Loucy (cell line): ENCODE measurements around the gene DHRS4.
"Not testable (repeated sequence)": the region's sequence is repeated elsewhere in the genome, so short reads cannot be mapped to it uniquely, and the experiment has no call there.

Source experiments
- EZH2phosphoT487 ChIP-seq: fragments of 200-600 bp; IDR thresholded peaks from 2 replicates; pipeline ENCODE4 v1.6.1; 2018; ENCODE audit warnings: antibody characterized with exemption, mild to moderate bottlenecking, moderate library complexity, borderline replicate concordance
- TF ChIP-seq, protein P1 (sequence below): fragments of 200-600 bp; sonication (generic); conservative IDR thresholded peaks from 2 replicates; pipeline ENCODE4 v1.5.1; 2014; ENCODE audit warnings: mild to moderate bottlenecking, antibody characterized with exemption, low read length

DNA sequence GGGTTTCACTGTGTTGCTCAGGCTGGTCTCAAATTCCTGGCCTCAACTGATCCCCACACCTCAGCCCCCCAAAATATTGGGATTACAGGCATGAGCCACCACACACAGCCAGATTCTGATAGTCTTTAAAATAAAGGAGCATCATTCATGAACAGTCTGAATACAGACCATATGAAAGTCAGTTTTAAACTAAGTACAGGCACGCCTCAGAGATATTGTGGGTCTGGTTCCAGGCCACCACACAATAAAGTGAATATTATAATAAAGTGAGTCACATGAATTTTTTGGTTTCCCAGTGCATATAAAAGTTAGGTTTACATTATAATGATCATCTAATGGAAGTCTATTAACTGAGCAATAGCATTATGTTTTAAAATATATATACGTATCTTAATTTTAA lies 43.3 kb downstream of the DHRS4 start:
- TF ChIP-seq, protein P1, sequence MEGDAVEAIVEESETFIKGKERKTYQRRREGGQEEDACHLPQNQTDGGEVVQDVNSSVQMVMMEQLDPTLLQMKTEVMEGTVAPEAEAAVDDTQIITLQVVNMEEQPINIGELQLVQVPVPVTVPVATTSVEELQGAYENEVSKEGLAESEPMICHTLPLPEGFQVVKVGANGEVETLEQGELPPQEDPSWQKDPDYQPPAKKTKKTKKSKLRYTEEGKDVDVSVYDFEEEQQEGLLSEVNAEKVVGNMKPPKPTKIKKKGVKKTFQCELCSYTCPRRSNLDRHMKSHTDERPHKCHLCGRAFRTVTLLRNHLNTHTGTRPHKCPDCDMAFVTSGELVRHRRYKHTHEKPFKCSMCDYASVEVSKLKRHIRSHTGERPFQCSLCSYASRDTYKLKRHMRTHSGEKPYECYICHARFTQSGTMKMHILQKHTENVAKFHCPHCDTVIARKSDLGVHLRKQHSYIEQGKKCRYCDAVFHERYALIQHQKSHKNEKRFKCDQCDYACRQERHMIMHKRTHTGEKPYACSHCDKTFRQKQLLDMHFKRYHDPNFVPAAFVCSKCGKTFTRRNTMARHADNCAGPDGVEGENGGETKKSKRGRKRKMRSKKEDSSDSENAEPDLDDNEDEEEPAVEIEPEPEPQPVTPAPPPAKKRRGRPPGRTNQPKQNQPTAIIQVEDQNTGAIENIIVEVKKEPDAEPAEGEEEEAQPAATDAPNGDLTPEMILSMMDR: not testable (repeated sequence)
- not testable (repeated sequence) for TF ChIP-seq EZH2phosphoT487
